GM12875 (cell line): Measurements from ENCODE around the gene FOXD1.
"Not testable (repeated sequence)": the region's sequence is repeated elsewhere in the genome, so short reads cannot be mapped to it uniquely, and the experiment has no call there.

Experiments used
- H3K4me3 ChIP-seq: one replicate; pipeline ENCODE4 v1.5.1; 2011; ENCODE audit warnings: low read depth, low read length, control low read depth
- CTCF ChIP-seq: IDR thresholded peaks from 2 replicates; pipeline ENCODE4 v1.5.1; 2011; ENCODE audit warnings: low read depth, mild to moderate bottlenecking, control low read depth, inconsistent platforms, low read length, moderate library complexity, borderline replicate concordance; ENCODE audit not compliant: insufficient read depth

The FOXD1 gene

GRCh38 chr5:73490088-73490487 is 41.5 kb upstream of the FOXD1 start:
- no peak overlapping the region for H3K4me3 ChIP-seq
- TF ChIP-seq CTCF, result no peak

- TF ChIP-seq CTCF, result no peak
- no peak overlapping the region for H3K4me3 ChIP-seq
Observed at GRCh38 chr5:73488806-73489205, 40.2 kb upstream of the FOXD1 start.

- H3K4me3 ChIP-seq, result no peak overlapping the region
- TF ChIP-seq CTCF, result no peak
Observed at GRCh38 chr5:73487815-73488214, 39.2 kb upstream of the FOXD1 start.

GRCh38 chr5:73487257-73487656 is 38.7 kb upstream of the FOXD1 start:
- not testable (repeated sequence) for H3K4me3 ChIP-seq

GRCh38 chr5:73486119-73486899 is 37.7 kb upstream of the FOXD1 start:
- H3K4me3 ChIP-seq, result no peak overlapping the region
- TF ChIP-seq CTCF, result no peak

- no peak overlapping the region for H3K4me3 ChIP-seq
- no peak for TF ChIP-seq CTCF
Observed at GRCh38 chr5:73485715-73486114, 37.1 kb upstream of the FOXD1 start.

GRCh38 chr5:73484511-73484910 is 35.9 kb upstream of the FOXD1 start:
- H3K4me3 ChIP-seq, result no peak overlapping the region
- TF ChIP-seq CTCF, result no peak

- TF ChIP-seq CTCF, result no peak
- H3K4me3 ChIP-seq, result no peak overlapping the region
Observed at GRCh38 chr5:73483676-73484075, 35.1 kb upstream of the FOXD1 start.
